Measurements from ENCODE around the gene KLC4. TPM values are rescaled to one million over a fixed set of nuclear protein-coding genes. Genes with fewer than 3 reads are reported as not detected.

The KLC4 gene
- total RNA-seq, 6 experiments from 2014 or later: 45.8 to 134 (median 65.0) TPM

GRCh38 chr6:43090559-43090956, 31.1 kb downstream of the KLC4 start:
- DNase-seq (no peak), ATAC-seq (no peak)
- no peak for TF ChIP-seq POLR2A (IDR thresholded peaks at IDR 0.05)
- no peak for TF ChIP-seq CTCF (IDR thresholded peaks at IDR 0.05)
- Histone ChIP-seq H3K9me3 (no peaks in the 10 kb centered on the region), H3K4me3 (no peak overlapping the region), H3K4me1 (no peaks in the 10 kb centered on the region), H3K36me3 (no peaks in the 10 kb centered on the region), H3K27ac (no peak overlapping the region), H3K27me3 (no peaks in the 10 kb centered on the region)
- 36% methylated on average over 1 of the region's 2 CpGs for WGBS (ENCODE audit: insufficient coverage, low coverage, low lambda C conversion rate, missing lambda C conversion rate)
- intact Hi-C loops (cut with DNase I): no loop called here

GRCh38 chr6:43091020-43091419, 31.6 kb downstream of the KLC4 start:
- no peak overlapping the region for H3K4me3 ChIP-seq
- H3K27me3 ChIP-seq: no peaks in the 10 kb centered on the region
- H3K36me3 ChIP-seq: no peaks in the 10 kb centered on the region
- no peak overlapping the region for H3K27ac ChIP-seq
- intact Hi-C loops (cut with DNase I): no loop called here
- no peak for ATAC-seq
- no peak for TF ChIP-seq CTCF (IDR thresholded peaks at IDR 0.05)
- TF ChIP-seq POLR2A (IDR thresholded peaks at IDR 0.05): no peak
- no peaks in the 10 kb centered on the region for H3K4me1 ChIP-seq
- H3K9me3 ChIP-seq: no peaks in the 10 kb centered on the region
- WGBS (ENCODE audit: insufficient coverage, low coverage, low lambda C conversion rate, missing lambda C conversion rate): 71% methylated on average over 4 of the region's 5 CpGs
- no peak for DNase-seq

- ATAC-seq: no peak
These were observed 32.1 kb downstream of the KLC4 start for GRCh38 chr6:43091436-43091991.

GRCh38 chr6:43092635-43093034, 33.2 kb downstream of the KLC4 start:
- DNase-seq (no peak), ATAC-seq (no peak)
- no peaks in the 10 kb centered on the region for H3K36me3 ChIP-seq
- H3K27ac ChIP-seq: no peak overlapping the region
- H3K9me3 ChIP-seq: no peaks in the 10 kb centered on the region
- no peaks in the 10 kb centered on the region for H3K27me3 ChIP-seq
- no peak overlapping the region for H3K4me3 ChIP-seq
- H3K4me1 ChIP-seq: no peaks in the 10 kb centered on the region
- TF ChIP-seq CTCF (IDR thresholded peaks at IDR 0.05): no peak
- intact Hi-C loops (cut with DNase I): no loop called here

More at GRCh38 chr6:43091436-43091991, 32.1 kb downstream of the KLC4 start:
- Histone ChIP-seq H3K27me3 (no peaks in the 10 kb centered on the region), H3K36me3 (no peaks in the 10 kb centered on the region), H3K4me1 (no peaks in the 10 kb centered on the region), H3K4me3 (no peak overlapping the region), H3K9me3 (no peaks in the 10 kb centered on the region), H3K27ac (no peak overlapping the region)
- no peak for DNase-seq
- intact Hi-C loops (cut with DNase I): no loop called here
- WGBS (ENCODE audit: insufficient coverage, low coverage, low lambda C conversion rate, missing lambda C conversion rate): 78% methylated on average over 10 of the region's 10 CpGs
- no peak for TF ChIP-seq POLR2A (IDR thresholded peaks at IDR 0.05)
- TF ChIP-seq CTCF (IDR thresholded peaks at IDR 0.05): no peak

All from right lobe of liver (tissue), 6 donors.